Lung (tissue), 16 donors: ENCODE measurements around the gene BFSP1. TPM values are rescaled to one million over a fixed set of nuclear protein-coding genes. Genes with fewer than 3 reads are reported as not detected.

Source experiments
- ATAC-seq: fragments of 200-7000 bp; cut with Tn5 transposase; one replicate; pipeline ENCODE4 v1.9.1; 2020; ENCODE audit warnings: moderate number of reproducible peaks; ENCODE audit not compliant: insufficient read depth, low FRiP score
- DNase-seq, 3 donors: peaks; one replicate each; pipeline ENCODE4 v3.0.0-alpha.2; 2013 to 2017
- H3K27ac ChIP-seq, 2 donors: one replicate each; pipeline ENCODE4 v1.5.1; 2013; ENCODE audit warnings: mild to moderate bottlenecking in 2 of 2, moderate library complexity in 2 of 2, control low read depth in 1 of 2, inconsistent platforms in 1 of 2, low read depth in 1 of 2, low read length in 1 of 2
- H3K27me3 ChIP-seq, 3 donors: one replicate each; pipeline ENCODE4 v1.5.1; 2013; ENCODE audit warnings: low read length in 2 of 3; ENCODE audit not compliant: control insufficient read depth in 3 of 3, insufficient read depth in 3 of 3
- H3K36me3 ChIP-seq, 4 donors: one replicate each; pipeline ENCODE4 v1.5.1; 2013; ENCODE audit warnings: low read length in 4 of 4, mild to moderate bottlenecking in 1 of 4, moderate library complexity in 1 of 4; ENCODE audit not compliant: control insufficient read depth in 4 of 4, insufficient read depth in 4 of 4
- H3K4me1 ChIP-seq, 5 donors: one replicate each; pipeline ENCODE4 v1.5.1; 2013; ENCODE audit warnings: low read length in 5 of 5, mild to moderate bottlenecking in 2 of 5, moderate library complexity in 1 of 5; ENCODE audit not compliant: control insufficient read depth in 5 of 5, insufficient read depth in 5 of 5
- H3K4me3 ChIP-seq: one replicate; pipeline ENCODE4 v1.5.1; 2013; ENCODE audit warnings: mild to moderate bottlenecking, control low read depth, moderate library complexity
- H3K9ac ChIP-seq, 2 donors: one replicate each; pipeline ENCODE4 v1.5.1; 2013; ENCODE audit warnings: low read length in 2 of 2, control low read depth in 1 of 2; ENCODE audit not compliant: insufficient read depth in 1 of 2
- H3K9me3 ChIP-seq, 4 donors: one replicate each; pipeline ENCODE4 v1.5.1; 2013; ENCODE audit warnings: low read length in 3 of 4, mild to moderate bottlenecking in 1 of 4, moderate library complexity in 1 of 4; ENCODE audit not compliant: control insufficient read depth in 4 of 4, insufficient read depth in 3 of 4
- WGBS, 2 donors: extraction: QIAGEN DNeasy Blood & Tissue Kit; methylation state at CpG; one replicate each; pipeline ENCODE4 v1.1.7; 2013; 5-methylcytosine and 5-hydroxymethylcytosine counted together
- long read RNA-seq, 5 donors: transcript quantifications; one replicate each; lab custom pipeline, GENCODE V29; 2026
- polyA plus RNA-seq, 2 donors: library from polyadenylated mRNA; stranded (reverse); fragments of 200-250 nt; gene quantifications; one replicate each; pipeline ENCODE4 v1.2.1, GENCODE V29; 2013
- total RNA-seq, 2 donors: library from RNA; depleted of rRNA in 1 of 2; stranded (reverse); fragments of >200 nt in 1 of 2; gene quantifications; one replicate each; pipeline ENCODE4 v1.2.1, GENCODE V29; 2014 to 2021
- TF ChIP-seq, protein P1 (sequence below): IDR thresholded peaks from 2 replicates; pipeline ENCODE4 v1.5.1; 2012; ENCODE audit warnings: mild to moderate bottlenecking; ENCODE audit errors: control extremely low read depth, extremely low read depth
- donor health status: control.
- donor health status: control.
- donor health status: Bipolar disorder and iron deficiency.
- donor health status: healthy.
- donor health status: DM: yes; HTN: yes; CAD: no.

Gene BFSP1
- total RNA-seq (1 to 10 TPM; 1.7 to 2.8 TPM), polyA plus RNA-seq (1 to 10 TPM in 1 of 2 donors, under 1 TPM in 1; 0.65 to 1.9 TPM)
- long read RNA-seq, donor 1: 0 reads
- long read RNA-seq, donor 2, partial matches to known transcripts: 554 of 680 reads
- long read RNA-seq, donor 2, other reads (novel, unspliced or antisense): 126 of 680 reads
- long read RNA-seq, donor 3, partial matches to known transcripts: 384 of 393 reads
- long read RNA-seq, donor 3, other reads (novel, unspliced or antisense): 8 of 393 reads
- long read RNA-seq, donor 4: 0 reads
- long read RNA-seq, donor 5, partial matches to known transcripts: 0 of 2 reads
- long read RNA-seq, donor 5, other reads (novel, unspliced or antisense): 0 of 2 reads

GRCh38 chr20:17530716-17531664 lies at the start of gene BFSP1:
Gene BFSP1, minus strand, starts transcription at chr20:17531379. Its CDS starts 50 bp downstream, at chr20:17531329.
- Histone ChIP-seq H3K27ac (peak within 1 kb of the TSS in 1 of 2 donors; percentile 58), H3K9me3 (no peaks in the 10 kb centered on the region), H3K9ac (peak within 1 kb of the TSS; percentile 39 to 86), H3K4me3 (peak within 1 kb of the TSS; percentile 65), H3K36me3 (no peaks in the 10 kb centered on the region), H3K27me3 (no peaks in the 10 kb centered on the region), H3K4me1 (peaks cover 0 to 10% (median 3%) of the 10 kb centered on the region in 5 donors)
- DNase-seq: peak; percentile 78 to 80 (median 79)
- ATAC-seq: peak; percentile 81
- 1% methylated on average over 99 to 111 of the region's 111 CpGs for WGBS, 2 donors
- TF ChIP-seq, protein P1, sequence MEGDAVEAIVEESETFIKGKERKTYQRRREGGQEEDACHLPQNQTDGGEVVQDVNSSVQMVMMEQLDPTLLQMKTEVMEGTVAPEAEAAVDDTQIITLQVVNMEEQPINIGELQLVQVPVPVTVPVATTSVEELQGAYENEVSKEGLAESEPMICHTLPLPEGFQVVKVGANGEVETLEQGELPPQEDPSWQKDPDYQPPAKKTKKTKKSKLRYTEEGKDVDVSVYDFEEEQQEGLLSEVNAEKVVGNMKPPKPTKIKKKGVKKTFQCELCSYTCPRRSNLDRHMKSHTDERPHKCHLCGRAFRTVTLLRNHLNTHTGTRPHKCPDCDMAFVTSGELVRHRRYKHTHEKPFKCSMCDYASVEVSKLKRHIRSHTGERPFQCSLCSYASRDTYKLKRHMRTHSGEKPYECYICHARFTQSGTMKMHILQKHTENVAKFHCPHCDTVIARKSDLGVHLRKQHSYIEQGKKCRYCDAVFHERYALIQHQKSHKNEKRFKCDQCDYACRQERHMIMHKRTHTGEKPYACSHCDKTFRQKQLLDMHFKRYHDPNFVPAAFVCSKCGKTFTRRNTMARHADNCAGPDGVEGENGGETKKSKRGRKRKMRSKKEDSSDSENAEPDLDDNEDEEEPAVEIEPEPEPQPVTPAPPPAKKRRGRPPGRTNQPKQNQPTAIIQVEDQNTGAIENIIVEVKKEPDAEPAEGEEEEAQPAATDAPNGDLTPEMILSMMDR: no peak

GRCh38 chr20:17580895-17581294 lies 49.7 kb upstream of the BFSP1 start:
- TF ChIP-seq, protein P1: no peak
- Histone ChIP-seq H3K9me3 (no peaks in the 10 kb centered on the region), H3K9ac (no peak overlapping the region), H3K4me1 (peaks cover 3 to 16% (median 5%) of the 10 kb centered on the region in 5 donors), H3K36me3 (peaks cover 0 to 11% (median 2%) of the 10 kb centered on the region in 4 donors), H3K4me3 (no peak overlapping the region), H3K27me3 (no peaks in the 10 kb centered on the region), H3K27ac (no peak overlapping the region)
- ATAC-seq (no peak), DNase-seq (no peak)
- 95 to 100% methylated on average over 2 of the region's 2 CpGs for WGBS, 2 donors

- Histone ChIP-seq H3K9me3 (no peaks in the 10 kb centered on the region), H3K4me3 (no peak overlapping the region), H3K4me1 (peaks cover 3 to 18% (median 8%) of the 10 kb centered on the region in 5 donors), H3K9ac (no peak overlapping the region), H3K36me3 (peaks cover 0 to 11% (median 2%) of the 10 kb centered on the region in 4 donors), H3K27ac (no peak overlapping the region), H3K27me3 (no peaks in the 10 kb centered on the region)
- no peak for ATAC-seq
- WGBS, 2 donors: 90 to 96% methylated on average over 4 of the region's 4 CpGs
- TF ChIP-seq, protein P1: no peak
- no peak for DNase-seq
Observed at GRCh38 chr20:17579369-17580039, 48.3 kb upstream of the BFSP1 start.
